Neural progenitor cell (in vitro differentiated cells): ENCODE measurements around the gene ABHD2. TPM values are rescaled to one million over a fixed set of nuclear protein-coding genes. Genes with fewer than 3 reads are reported as not detected.
"Not testable (repeated sequence)": the region's sequence is repeated elsewhere in the genome, so short reads cannot be mapped to it uniquely, and the experiment has no call there.

Source experiments
- DNase-seq: peaks from one replicate; pipeline ENCODE4 v3.0.0-alpha.2; 2016; ENCODE audit warnings: low spot score
- H2AFZ ChIP-seq: fragments of 200-600 bp; sonication (generic); replicated peaks from 2 replicates; pipeline ENCODE4 v1.6.1; 2016; ENCODE audit warnings: antibody characterized with exemption
- H3F3A ChIP-seq: fragments of 200-600 bp; sonication (generic); 2 replicates; pipeline ENCODE4 v1.6.1; 2016; ENCODE audit warnings: antibody characterized with exemption, low read depth
- H3K27ac ChIP-seq: fragments of 200-600 bp; sonication (generic); 2 replicates; pipeline ENCODE4 v1.5.1; 2016; ENCODE audit warnings: mild to moderate bottlenecking
- H3K27me3 ChIP-seq: fragments of 200-600 bp; sonication (generic); 2 replicates; pipeline ENCODE4 v1.6.1; 2016; ENCODE audit warnings: mild to moderate bottlenecking, moderate library complexity
- H3K36me3 ChIP-seq: fragments of 200-600 bp; sonication (generic); 2 replicates; pipeline ENCODE4 v1.5.1; 2016
- H3K4me1 ChIP-seq: fragments of 200-600 bp; sonication (generic); 2 replicates; pipeline ENCODE4 v1.6.1; 2016; ENCODE audit warnings: mixed run types
- H3K4me2 ChIP-seq: fragments of 200-600 bp; sonication (generic); 2 replicates; pipeline ENCODE4 v1.6.1; 2016
- H3K4me3 ChIP-seq: fragments of 200-600 bp; sonication (generic); 2 replicates; pipeline ENCODE4 v1.5.1; 2016
- H3K79me2 ChIP-seq: fragments of 200-600 bp; sonication (generic); 2 replicates; pipeline ENCODE4 v1.6.1; 2016; ENCODE audit warnings: low read depth
- H3K9ac ChIP-seq: fragments of 200-600 bp; sonication (generic); 2 replicates; pipeline ENCODE4 v1.6.1; 2016
- H3K9me3 ChIP-seq: fragments of 200-600 bp; sonication (generic); 2 replicates; pipeline ENCODE4 v1.5.1; 2016; ENCODE audit warnings: low read depth
- H4K20me1 ChIP-seq: fragments of 200-600 bp; sonication (generic); 2 replicates; pipeline ENCODE4 v1.6.1; 2016; ENCODE audit warnings: low read depth
- H3K27ac Mint-ChIP-seq: 3 replicates; pipeline ENCODE4 v1.8.0; 2021; ENCODE audit warnings: mixed read lengths
- H3K27me3 Mint-ChIP-seq: 2 replicates; pipeline ENCODE4 v1.8.0; 2022; ENCODE audit warnings: low read depth, mild to moderate bottlenecking, inconsistent platforms, moderate library complexity, mixed read lengths; ENCODE audit not compliant: insufficient read depth
- H3K36me3 Mint-ChIP-seq: 3 replicates; pipeline ENCODE4 v1.8.0; 2021; ENCODE audit warnings: mixed read lengths
- H3K4me1 Mint-ChIP-seq: 3 replicates; pipeline ENCODE4 v1.8.0; 2021; ENCODE audit warnings: mixed read lengths
- H3K4me3 Mint-ChIP-seq: 3 replicates; pipeline ENCODE4 v1.8.0; 2021; ENCODE audit warnings: mild to moderate bottlenecking, moderate library complexity, mixed read lengths
- H3K9me3 Mint-ChIP-seq: 3 replicates; pipeline ENCODE4 v1.8.0; 2020; ENCODE audit warnings: mixed read lengths
- CTCF ChIP-seq: fragments of 200-600 bp; sonication (generic); IDR thresholded peaks from 2 replicates; pipeline ENCODE4 v1.5.1; 2017; ENCODE audit warnings: antibody characterized with exemption, mild to moderate bottlenecking
- EZH2 ChIP-seq: fragments of 200-600 bp; sonication (generic); IDR thresholded peaks from 2 replicates; pipeline ENCODE4 v1.6.1; 2017; ENCODE audit warnings: antibody characterized with exemption, mild to moderate bottlenecking, moderate library complexity
- EZH2phosphoT487 ChIP-seq: fragments of 200-600 bp; sonication (generic); IDR thresholded peaks from 2 replicates; pipeline ENCODE4 v1.6.1; 2017; ENCODE audit warnings: antibody characterized with exemption
- total RNA-seq: library from RNA; depleted of rRNA; stranded (reverse); fragments of >200 nt; gene quantifications from 2 replicates; pipeline ENCODE4 v1.2.3, GENCODE V29; 2015; ENCODE audit warnings: low replicate concordance

The ABHD2 gene
- total RNA-seq, 1 donor from 2014 or later: 10.9 TPM

DNA sequence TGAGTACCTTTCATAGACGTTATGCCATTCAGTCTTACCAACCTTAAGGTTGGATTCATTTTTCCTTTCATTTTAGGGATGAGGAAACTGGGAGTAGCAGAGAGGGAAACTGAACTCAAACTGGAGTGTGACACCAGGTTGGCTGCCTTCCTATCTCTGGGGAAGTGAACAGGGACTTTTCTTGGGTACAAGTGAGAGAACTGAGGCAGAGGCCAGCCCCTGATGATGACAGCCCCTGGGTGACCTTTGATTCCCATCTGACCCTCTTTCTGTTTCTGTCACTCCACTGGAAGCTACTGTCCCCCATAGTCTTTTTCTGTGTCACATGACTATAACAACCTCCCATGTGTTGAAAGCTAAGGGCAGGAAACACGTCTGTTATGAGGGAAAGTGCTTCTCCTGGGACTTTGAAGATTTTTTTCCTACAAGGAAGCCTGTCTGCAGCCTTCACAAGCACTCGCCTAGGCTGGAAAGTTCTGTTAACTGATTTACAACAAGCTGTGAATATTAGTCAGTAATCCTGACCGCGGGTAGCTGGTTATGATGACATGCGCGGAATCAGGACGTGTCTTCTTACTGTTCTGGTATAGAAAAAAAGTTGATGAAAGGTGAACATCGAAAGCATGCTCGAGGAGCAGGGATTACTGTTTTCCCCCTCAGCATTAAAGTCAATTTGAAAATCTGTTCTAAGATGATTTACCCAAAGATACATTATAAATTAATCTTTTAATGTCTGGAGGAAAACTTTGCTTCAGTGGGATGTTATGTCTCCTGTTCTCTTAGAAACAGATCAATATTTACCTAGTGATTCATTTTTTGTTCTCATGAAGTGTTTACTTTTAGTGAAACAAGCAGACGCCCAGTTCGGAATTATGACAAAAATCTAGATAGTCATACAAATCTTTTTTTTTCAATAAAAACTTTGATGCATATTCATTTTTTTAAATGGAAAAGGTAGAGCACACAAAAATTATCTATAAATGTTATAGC lies 31.5 kb downstream of the ABHD2 start:
- Mint-ChIP-seq H3K27ac (no peak overlapping the region), H3K27me3 (no peaks in the 10 kb centered on the region), H3K9me3 (no peaks in the 10 kb centered on the region), H3K4me3 (no peak overlapping the region), H3K4me1 (peaks cover 22% of the 10 kb centered on the region), H3K36me3 (peaks cover 19% of the 10 kb centered on the region)
- TF ChIP-seq EZH2 (no peak), EZH2phosphoT487 (no peak), CTCF (no peak)
- no peak overlapping the region for H3K4me2 ChIP-seq
- no peak overlapping the region for H3K4me3 ChIP-seq
- no peaks in the 10 kb centered on the region for H3K79me2 ChIP-seq
- DNase-seq: no peak
- no peak overlapping the region for H3K27ac ChIP-seq
- no peak overlapping the region for H3K9ac ChIP-seq
- no peaks in the 10 kb centered on the region for H4K20me1 ChIP-seq
- H2AFZ ChIP-seq: no peak overlapping the region
- H3K4me1 ChIP-seq: peaks cover 10% of the 10 kb centered on the region
- no peaks in the 10 kb centered on the region for H3F3A ChIP-seq
- H3K36me3 ChIP-seq: no peaks in the 10 kb centered on the region
- H3K27me3 ChIP-seq: no peaks in the 10 kb centered on the region
- H3K9me3 ChIP-seq: no peaks in the 10 kb centered on the region

- H3K9ac ChIP-seq, H3K27me3 ChIP-seq, H3F3A ChIP-seq, H3K9me3 Mint-ChIP-seq, H3K4me3 ChIP-seq, H3K27me3 Mint-ChIP-seq, H4K20me1 ChIP-seq, H3K9me3 ChIP-seq, H3K27ac ChIP-seq, H3K4me3 Mint-ChIP-seq, H2AFZ ChIP-seq, H3K79me2 ChIP-seq, H3K4me1 ChIP-seq, H3K36me3 ChIP-seq, DNase-seq, H3K27ac Mint-ChIP-seq, H3K4me2 ChIP-seq: not testable (repeated sequence)
- Mint-ChIP-seq H3K4me1 (peaks cover 14% of the 10 kb centered on the region), H3K36me3 (peaks cover 20% of the 10 kb centered on the region)
Observed at GRCh38 chr15:89120479-89121000, 32.3 kb downstream of the ABHD2 start.

DNA sequence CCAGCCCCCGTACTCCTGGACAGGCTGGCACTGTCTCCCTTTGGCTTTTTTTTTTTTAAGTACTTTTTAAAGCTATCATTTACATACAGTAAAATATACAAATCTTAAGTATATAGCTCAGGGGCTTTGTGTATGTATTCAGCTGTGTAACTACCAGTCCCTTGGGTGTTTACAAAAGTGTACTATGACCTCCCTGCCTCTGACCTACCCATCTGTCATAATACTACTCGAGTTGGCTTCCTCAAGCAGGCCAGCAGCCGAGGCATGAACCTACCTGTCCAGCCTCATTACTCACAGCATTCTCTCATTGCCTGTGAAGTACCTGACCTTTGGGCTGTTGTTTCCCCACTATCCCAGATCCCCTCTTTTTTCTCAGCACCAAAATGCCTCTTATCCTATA lies 33.2 kb downstream of the ABHD2 start:
- Histone ChIP-seq H4K20me1 (no peaks in the 10 kb centered on the region), H3K27me3 (no peaks in the 10 kb centered on the region), H2AFZ (no peak overlapping the region), H3K4me2 (no peak overlapping the region), H3K27ac (no peak overlapping the region), H3F3A (no peaks in the 10 kb centered on the region), H3K9ac (no peak overlapping the region), H3K36me3 (no peaks in the 10 kb centered on the region), H3K9me3 (no peaks in the 10 kb centered on the region), H3K4me1 (no peaks in the 10 kb centered on the region), H3K79me2 (no peaks in the 10 kb centered on the region), H3K4me3 (no peak overlapping the region)
- TF ChIP-seq CTCF (no peak), EZH2phosphoT487 (no peak), EZH2 (no peak)
- peaks cover 26% of the 10 kb centered on the region for H3K36me3 Mint-ChIP-seq
- H3K27me3 Mint-ChIP-seq: no peaks in the 10 kb centered on the region
- no peak overlapping the region for H3K4me3 Mint-ChIP-seq
- H3K27ac Mint-ChIP-seq: peak overlapping the region; percentile 92
- peaks cover 5% of the 10 kb centered on the region for H3K4me1 Mint-ChIP-seq
- no peak for DNase-seq
- H3K9me3 Mint-ChIP-seq: no peaks in the 10 kb centered on the region
